ENCODE results near the gene ANKS1A. TPM values are rescaled to one million over a fixed set of nuclear protein-coding genes. Genes with fewer than 3 reads are reported as not detected.
A peak's percentile ranks its signal among the peaks of the same experiment; 100 is the strongest.
"Not testable (repeated sequence)": the region's sequence is repeated elsewhere in the genome, so short reads cannot be mapped to it uniquely, and the experiment has no call there.

The ANKS1A gene
- total RNA-seq, 1 experiment from 2014 or later = 24.0 TPM

DNA sequence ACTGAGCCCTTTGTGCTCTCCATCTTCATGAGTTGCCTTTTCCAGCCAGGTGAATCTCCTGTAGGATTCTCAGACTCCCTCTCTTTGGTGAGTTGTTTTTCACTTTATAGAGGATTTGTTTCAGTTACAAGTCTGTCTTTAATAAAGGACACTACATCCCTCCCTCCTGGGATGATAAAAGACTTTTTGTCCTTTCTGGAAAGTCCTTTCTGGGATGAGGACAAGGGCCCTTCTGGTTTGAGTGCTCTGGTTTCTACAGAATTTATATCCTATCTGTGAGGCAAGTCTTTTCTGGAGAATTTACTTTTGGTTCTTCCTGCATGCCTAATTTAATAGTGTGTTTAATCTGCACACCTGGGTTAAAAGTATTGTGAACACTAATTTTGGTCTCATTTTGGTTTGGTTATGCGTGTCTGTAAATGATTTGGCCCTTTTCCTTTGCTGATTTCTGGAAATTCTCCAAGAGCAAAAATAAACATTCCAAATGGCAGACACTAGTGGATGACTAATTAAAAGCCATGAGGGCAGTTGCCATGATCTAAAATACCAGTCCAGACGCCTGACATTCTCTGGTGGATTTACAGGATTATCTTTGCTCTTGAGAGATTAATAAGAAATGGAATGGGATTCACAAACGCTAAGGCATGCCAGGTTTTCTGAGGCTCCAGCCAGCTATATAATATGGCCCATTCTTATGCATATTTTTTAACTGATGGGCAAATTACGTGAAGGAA lies 207.2 kb downstream of the ANKS1A start:
- no peaks in the 10 kb centered on the region for H3K27me3 Mint-ChIP-seq (ENCODE audit: insufficient read depth, unreplicated experiment)
- no peaks in the 10 kb centered on the region for H3K9me3 Mint-ChIP-seq (ENCODE audit: unreplicated experiment)
- CTCF ChIA-PET = no interaction called here
- intact Hi-C loops (cut with micrococcal nuclease; ENCODE audit: unreplicated experiment) = no loop called here
- Histone ChIP-seq H3K9me3 (no peaks in the 10 kb centered on the region), H3K36me3 (ENCODE audit: control insufficient read depth, insufficient read depth, low read length) (no peaks in the 10 kb centered on the region), H3K4me3 (ENCODE audit: low read depth, low read length) (no peak overlapping the region), H3K4me1 (peaks cover 7% of the 10 kb centered on the region; the same call in 1 of the 2 replicates), H3K27me3 (replicated peaks; ENCODE audit: control insufficient read depth, insufficient read depth, low read length) (no peaks in the 10 kb centered on the region)
- H3K27ac Mint-ChIP-seq (ENCODE audit: unreplicated experiment) = peak overlapping the region; percentile 55
- peaks cover 12% of the 10 kb centered on the region for H3K4me1 Mint-ChIP-seq (ENCODE audit: low read depth, unreplicated experiment)
- no peak for TF ChIP-seq CTCF (IDR thresholded peaks at IDR 0.05; ENCODE audit: insufficient read depth in 1 of 2, low read depth in 1 of 2, low read length in 1 of 2, severe bottlenecking in 1 of 2, unreplicated experiment in 1 of 2)
- DNase-seq = no peak
- no peak overlapping the region for H3K4me3 Mint-ChIP-seq (ENCODE audit: unreplicated experiment)
- POLR2A ChIA-PET = no interaction called here
- BruUV-seq (replicated peaks) = no TSS peak
- no peaks in the 10 kb centered on the region for H3K36me3 Mint-ChIP-seq (ENCODE audit: insufficient read depth, unreplicated experiment)

DNA sequence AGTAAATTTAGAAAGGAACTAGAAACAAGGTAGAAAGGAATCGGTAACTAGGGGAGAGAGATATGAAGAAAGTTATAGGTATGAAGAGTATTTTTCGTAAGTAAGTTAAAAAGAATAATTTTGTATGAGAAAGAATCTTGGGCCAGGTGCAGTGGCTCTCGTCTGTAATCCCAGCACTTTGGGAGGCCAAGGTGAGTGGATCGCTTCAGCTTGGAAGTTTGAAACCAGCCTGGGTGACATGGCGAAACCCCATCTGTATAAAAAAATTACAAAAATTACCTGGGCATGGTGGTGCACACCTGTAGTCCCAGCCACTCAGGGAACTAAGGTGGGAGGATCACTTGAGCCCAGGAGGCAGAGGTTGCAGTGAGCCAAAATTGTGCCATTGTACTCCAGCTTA lies 210.1 kb downstream of the ANKS1A start:
- Mint-ChIP-seq H3K4me3 (ENCODE audit: unreplicated experiment) (no peak overlapping the region), H3K27me3 (ENCODE audit: insufficient read depth, unreplicated experiment) (no peaks in the 10 kb centered on the region), H3K27ac (ENCODE audit: unreplicated experiment) (no peak overlapping the region), H3K4me1 (ENCODE audit: low read depth, unreplicated experiment) (peaks cover 12% of the 10 kb centered on the region), H3K36me3 (ENCODE audit: insufficient read depth, unreplicated experiment) (no peaks in the 10 kb centered on the region), H3K9me3 (ENCODE audit: unreplicated experiment) (no peaks in the 10 kb centered on the region)
- ChIA-PET POLR2A (no interaction called here), CTCF (no interaction called here)
- no TSS peak for BruUV-seq (replicated peaks)
- no peaks in the 10 kb centered on the region for H3K27me3 ChIP-seq (replicated peaks; ENCODE audit: control insufficient read depth, insufficient read depth, low read length)
- H3K4me1 ChIP-seq = peaks cover 7% of the 10 kb centered on the region; the same call in 1 of the 2 replicates
- H3K36me3 ChIP-seq (ENCODE audit: control insufficient read depth, insufficient read depth, low read length) = no peaks in the 10 kb centered on the region
- no peak for DNase-seq
- no peak overlapping the region for H3K4me3 ChIP-seq (ENCODE audit: low read depth, low read length)
- TF ChIP-seq CTCF (IDR thresholded peaks at IDR 0.05; ENCODE audit: insufficient read depth in 1 of 2, low read depth in 1 of 2, low read length in 1 of 2, severe bottlenecking in 1 of 2, unreplicated experiment in 1 of 2) = no peak
- intact Hi-C loops (cut with micrococcal nuclease; ENCODE audit: unreplicated experiment) = no loop called here
- H3K9me3 ChIP-seq = no peaks in the 10 kb centered on the region

DNA sequence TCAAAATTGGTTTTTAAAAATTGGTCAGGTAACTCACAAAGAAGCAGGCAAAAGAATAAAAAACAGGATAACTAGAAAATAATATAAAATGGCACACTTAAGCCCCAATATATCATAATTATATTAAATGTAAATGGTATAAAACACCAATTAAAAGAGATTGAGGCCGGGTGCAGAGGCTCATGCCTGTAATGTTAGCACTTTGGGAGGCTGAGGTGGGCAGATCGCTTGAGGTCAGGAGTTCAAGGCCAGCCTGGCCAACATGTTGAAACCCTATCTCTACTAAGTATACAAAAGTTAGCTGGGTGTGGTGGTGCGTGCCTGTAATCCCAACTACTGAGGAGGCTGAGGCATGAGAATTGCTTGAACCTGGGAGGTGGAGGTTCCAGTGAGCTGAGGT lies 216.0 kb downstream of the ANKS1A start:
- no peaks in the 10 kb centered on the region for H3K27me3 ChIP-seq (replicated peaks; ENCODE audit: control insufficient read depth, insufficient read depth, low read length)
- Mint-ChIP-seq H3K27me3 (ENCODE audit: insufficient read depth, unreplicated experiment) (no peaks in the 10 kb centered on the region), H3K36me3 (ENCODE audit: insufficient read depth, unreplicated experiment) (no peaks in the 10 kb centered on the region), H3K4me3 (ENCODE audit: unreplicated experiment) (no peak overlapping the region), H3K4me1 (ENCODE audit: low read depth, unreplicated experiment) (peaks cover 9% of the 10 kb centered on the region), H3K9me3 (ENCODE audit: unreplicated experiment) (peaks cover 6% of the 10 kb centered on the region), H3K27ac (ENCODE audit: unreplicated experiment) (no peak overlapping the region)
- intact Hi-C loops (cut with micrococcal nuclease; ENCODE audit: unreplicated experiment) = no loop called here
- H3K9me3 ChIP-seq = 0 out of 2 replicates have a peak, but pooled peaks cover 3% of the 10 kb centered on the region
- H3K4me3 ChIP-seq (ENCODE audit: low read depth, low read length) = no peak overlapping the region
- TF ChIP-seq CTCF (IDR thresholded peaks at IDR 0.05; ENCODE audit: insufficient read depth in 1 of 2, low read depth in 1 of 2, low read length in 1 of 2, severe bottlenecking in 1 of 2, unreplicated experiment in 1 of 2) = no peak
- no TSS peak for BruUV-seq (replicated peaks)
- ChIA-PET POLR2A (no interaction called here), CTCF (no interaction called here)
- no peak for DNase-seq
- H3K4me1 ChIP-seq = no peaks in the 10 kb centered on the region
- no peaks in the 10 kb centered on the region for H3K36me3 ChIP-seq (ENCODE audit: control insufficient read depth, insufficient read depth, low read length)

GRCh38 chr6:35106061-35106460 lies 217.0 kb downstream of the ANKS1A start:
- H3K4me1 ChIP-seq; H3K36me3 Mint-ChIP-seq (ENCODE audit: insufficient read depth, unreplicated experiment); H3K27me3 Mint-ChIP-seq (ENCODE audit: insufficient read depth, unreplicated experiment); H3K9me3 Mint-ChIP-seq (ENCODE audit: unreplicated experiment); H3K4me3 ChIP-seq (ENCODE audit: low read depth, low read length); H3K9me3 ChIP-seq; H3K36me3 ChIP-seq (ENCODE audit: control insufficient read depth, insufficient read depth, low read length); H3K27me3 ChIP-seq (replicated peaks; ENCODE audit: control insufficient read depth, insufficient read depth, low read length); intact Hi-C loops (cut with micrococcal nuclease; ENCODE audit: unreplicated experiment); BruUV-seq (replicated peaks); H3K4me1 Mint-ChIP-seq (ENCODE audit: low read depth, unreplicated experiment); H3K4me3 Mint-ChIP-seq (ENCODE audit: unreplicated experiment); CTCF ChIA-PET; DNase-seq; H3K27ac Mint-ChIP-seq (ENCODE audit: unreplicated experiment); POLR2A ChIA-PET: not testable (repeated sequence)

DNA sequence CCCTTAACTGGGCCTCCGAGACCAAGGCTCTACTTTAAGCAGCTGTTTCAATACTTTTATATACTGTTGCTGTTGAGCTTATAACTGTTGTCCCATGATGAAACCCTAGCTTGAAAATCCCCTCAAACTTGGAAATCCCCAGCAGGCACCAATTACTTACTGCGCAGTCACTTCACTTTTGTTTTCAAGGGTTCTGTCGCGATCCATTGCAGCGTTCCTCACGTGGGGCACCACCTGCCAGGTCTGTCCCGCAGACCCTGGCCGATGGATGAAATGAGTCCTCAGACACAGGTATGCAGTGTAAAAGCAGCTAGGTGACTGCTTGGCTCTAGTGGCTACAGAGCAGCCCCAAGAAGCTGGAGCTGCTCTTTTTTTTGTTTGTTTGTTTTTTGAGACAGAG lies 218.2 kb downstream of the ANKS1A start:
- H3K27me3 Mint-ChIP-seq (ENCODE audit: insufficient read depth, unreplicated experiment); H3K9me3 ChIP-seq; BruUV-seq (replicated peaks); POLR2A ChIA-PET; H3K36me3 Mint-ChIP-seq (ENCODE audit: insufficient read depth, unreplicated experiment); H3K36me3 ChIP-seq (ENCODE audit: control insufficient read depth, insufficient read depth, low read length); H3K4me3 Mint-ChIP-seq (ENCODE audit: unreplicated experiment); H3K9me3 Mint-ChIP-seq (ENCODE audit: unreplicated experiment); H3K4me3 ChIP-seq (ENCODE audit: low read depth, low read length); intact Hi-C loops (cut with micrococcal nuclease; ENCODE audit: unreplicated experiment); H3K4me1 ChIP-seq; H3K27ac Mint-ChIP-seq (ENCODE audit: unreplicated experiment); H3K27me3 ChIP-seq (replicated peaks; ENCODE audit: control insufficient read depth, insufficient read depth, low read length); H3K4me1 Mint-ChIP-seq (ENCODE audit: low read depth, unreplicated experiment); DNase-seq: not testable (repeated sequence)
- CTCF ChIA-PET = interaction anchor here (1.0 kb wide), 1 partner anchor 33 kb away, joined by 3 read pairs; no protein-coding TSS in a partner anchor
